Progenitor cell of endocrine pancreas (in vitro differentiated cells): ENCODE results near the gene CFAP100. TPM values are rescaled to one million over a fixed set of nuclear protein-coding genes. Genes with fewer than 3 reads are reported as not detected.

Experiments
- DNase-seq: peaks from one replicate; pipeline ENCODE4 v3.0.0; 2021; ENCODE audit warnings: low spot score; ENCODE audit not compliant: unreplicated experiment
- H3K27ac Mint-ChIP-seq: 2 replicates; pipeline ENCODE4 v1.8.0; 2021; ENCODE audit warnings: mild to moderate bottlenecking, moderate library complexity, mixed read lengths
- H3K27me3 Mint-ChIP-seq: 2 replicates; pipeline ENCODE4 v1.8.0; 2021; ENCODE audit warnings: mixed read lengths
- H3K36me3 Mint-ChIP-seq: 2 replicates; pipeline ENCODE4 v1.8.0; 2022; ENCODE audit warnings: mixed read lengths; ENCODE audit not compliant: insufficient read depth
- H3K4me1 Mint-ChIP-seq: 2 replicates; pipeline ENCODE4 v1.8.0; 2021; ENCODE audit warnings: low read depth, mixed read lengths
- H3K4me3 Mint-ChIP-seq: 2 replicates; pipeline ENCODE4 v1.8.0; 2021; ENCODE audit warnings: low read depth, mild to moderate bottlenecking, moderate library complexity, mixed read lengths
- H3K9me3 Mint-ChIP-seq: 2 replicates; pipeline ENCODE4 v1.8.0; 2021; ENCODE audit warnings: low read depth, mixed read lengths
- CTCF ChIP-seq: fragments of 200-600 bp; sonication (generic); IDR thresholded peaks from one replicate; pipeline ENCODE4 v1.5.0; 2021; ENCODE audit warnings: antibody characterized with exemption, mild to moderate bottlenecking; ENCODE audit not compliant: unreplicated experiment
- total RNA-seq: library from RNA; stranded (reverse); gene quantifications from 2 replicates; pipeline ENCODE4 v1.2.1, GENCODE V29; 2021

Gene CFAP100
- total RNA-seq, 1 donor from 2014 or later: 0.79 TPM

DNA sequence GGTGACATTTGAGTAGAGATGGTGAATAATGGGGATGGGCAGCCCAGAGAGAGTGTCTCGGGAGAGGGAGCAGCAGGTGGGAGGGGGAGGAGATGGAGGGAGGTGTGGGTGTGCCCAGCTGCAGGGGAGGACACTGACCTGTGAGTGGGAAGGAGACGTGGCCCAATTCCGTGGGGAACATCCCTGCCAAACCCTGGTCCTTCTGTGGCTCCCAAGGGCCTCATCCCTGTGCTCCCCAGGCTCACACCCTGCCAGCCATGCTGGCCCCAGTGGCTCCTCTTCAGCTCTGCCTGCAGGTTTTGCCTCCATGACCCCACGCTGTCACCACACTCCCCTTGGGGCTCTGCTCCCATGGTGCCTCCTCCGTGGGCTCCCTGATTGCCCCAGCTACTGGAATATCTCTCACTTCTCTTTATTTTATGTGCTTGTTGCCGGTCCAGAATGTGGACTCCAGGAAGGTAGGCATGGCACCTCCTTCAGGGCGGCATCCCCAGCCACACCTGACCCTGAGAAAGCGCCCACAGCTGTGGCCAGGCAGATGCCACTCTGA lies 7.0 kb downstream of the CFAP100 start:
- no peak overlapping the region for H3K27ac Mint-ChIP-seq
- no peaks in the 10 kb centered on the region for H3K36me3 Mint-ChIP-seq
- no peaks in the 10 kb centered on the region for H3K4me1 Mint-ChIP-seq
- H3K4me3 Mint-ChIP-seq: no peak overlapping the region
- peaks cover 11% of the 10 kb centered on the region for H3K27me3 Mint-ChIP-seq
- H3K9me3 Mint-ChIP-seq: no peaks in the 10 kb centered on the region
- DNase-seq: no peak
- TF ChIP-seq CTCF: no peak

DNA sequence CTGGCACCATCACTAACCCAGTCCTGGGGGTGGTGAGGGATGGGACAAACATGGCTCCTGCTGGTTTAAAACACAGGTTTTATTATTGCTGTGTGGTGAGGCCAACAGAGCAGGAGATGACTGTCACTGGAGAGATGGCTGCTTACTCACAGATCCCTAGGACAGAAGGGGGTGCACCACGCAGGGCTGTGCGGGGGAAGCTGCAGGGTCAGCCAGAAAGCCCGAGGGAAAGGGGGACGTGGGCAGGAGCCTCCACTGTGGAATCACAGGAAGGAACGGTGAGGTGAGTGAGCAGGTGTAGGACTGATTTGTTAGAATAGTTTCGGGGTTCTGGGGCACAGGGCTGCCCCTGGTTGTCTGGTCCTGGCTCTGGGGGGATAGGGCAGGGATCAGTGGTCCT lies 7.5 kb downstream of the CFAP100 start:
- Mint-ChIP-seq H3K9me3 (no peaks in the 10 kb centered on the region), H3K36me3 (no peaks in the 10 kb centered on the region), H3K27ac (no peak overlapping the region), H3K4me1 (no peaks in the 10 kb centered on the region), H3K27me3 (peaks cover 6% of the 10 kb centered on the region), H3K4me3 (no peak overlapping the region)
- no peak for DNase-seq
- no peak for TF ChIP-seq CTCF

- DNase-seq: no peak
- Mint-ChIP-seq H3K4me1 (no peaks in the 10 kb centered on the region), H3K36me3 (no peaks in the 10 kb centered on the region), H3K4me3 (no peak overlapping the region), H3K27me3 (peaks cover 4% of the 10 kb centered on the region), H3K27ac (no peak overlapping the region), H3K9me3 (no peaks in the 10 kb centered on the region)
- TF ChIP-seq CTCF: no peak
These were observed 8.1 kb downstream of the CFAP100 start for GRCh38 chr3:126402666-126403302.

DNA sequence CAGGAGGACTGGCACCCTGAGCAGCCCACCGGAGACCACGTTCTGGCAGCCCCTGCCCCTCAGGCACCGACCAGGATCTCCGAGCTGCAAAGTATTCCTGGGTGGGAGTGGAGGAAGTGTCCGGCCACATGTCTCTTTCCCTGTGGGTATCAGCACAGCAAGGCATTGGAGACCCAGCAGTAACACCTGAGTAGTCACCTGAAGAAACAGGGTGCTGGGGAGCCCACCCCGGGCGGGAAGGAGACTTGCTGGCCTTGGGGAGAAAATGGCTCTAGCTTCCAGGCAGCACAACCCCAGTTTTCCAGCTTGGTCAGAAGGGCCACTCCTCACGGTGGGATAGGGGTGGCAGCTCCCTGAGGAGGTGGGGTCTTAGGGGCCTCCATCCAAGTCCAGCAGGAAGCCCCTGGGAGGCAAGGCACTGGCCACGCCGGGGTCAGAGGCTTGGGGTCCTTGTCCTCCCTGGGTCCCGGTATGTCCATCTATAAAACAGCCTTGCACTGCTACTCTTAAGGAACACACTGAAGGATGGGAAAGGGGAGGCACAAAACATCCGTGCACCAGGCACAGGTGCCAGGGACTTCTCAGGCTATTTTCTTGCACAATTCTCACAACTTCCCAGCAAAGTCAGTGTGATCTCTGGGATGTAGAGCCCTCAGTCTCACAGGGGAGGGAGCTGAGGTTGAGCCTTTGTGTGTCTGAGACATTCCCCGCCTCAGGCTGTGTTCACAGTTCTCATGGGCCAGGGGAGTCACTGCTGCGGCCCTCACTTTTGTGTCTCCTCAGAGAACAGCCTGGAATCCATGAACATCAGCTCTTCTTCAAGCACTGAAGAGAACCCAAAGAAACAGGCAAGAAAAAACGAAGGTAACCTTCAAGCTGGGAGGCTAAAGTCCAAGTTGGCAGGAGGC lies 11.9 kb downstream of the CFAP100 start:
- H3K27me3 Mint-ChIP-seq: peaks cover 13% of the 10 kb centered on the region
- no peaks in the 10 kb centered on the region for H3K4me1 Mint-ChIP-seq
- H3K36me3 Mint-ChIP-seq: no peaks in the 10 kb centered on the region
- TF ChIP-seq CTCF: no peak
- no peak overlapping the region for H3K4me3 Mint-ChIP-seq
- H3K9me3 Mint-ChIP-seq: no peaks in the 10 kb centered on the region
- DNase-seq: no peak
- H3K27ac Mint-ChIP-seq: no peak overlapping the region

- H3K36me3 Mint-ChIP-seq: no peaks in the 10 kb centered on the region
- peaks cover 18% of the 10 kb centered on the region for H3K27me3 Mint-ChIP-seq
- no peak overlapping the region for H3K27ac Mint-ChIP-seq
- H3K4me3 Mint-ChIP-seq: no peak overlapping the region
- no peak for DNase-seq
- H3K9me3 Mint-ChIP-seq: no peaks in the 10 kb centered on the region
- no peaks in the 10 kb centered on the region for H3K4me1 Mint-ChIP-seq
- TF ChIP-seq CTCF: no peak
These were observed 12.8 kb downstream of the CFAP100 start for GRCh38 chr3:126407412-126408044.
